Head of caudate nucleus (tissue), 42 donors: ENCODE data around the gene SIL1.

ENCODE experiments used
- DNase-seq, 42 donors: peaks; one replicate each; pipeline versions ENCODE4 v3.0.0 to v3.0.0-alpha.2; 2020 to 2021; ENCODE audit warnings: mixed read lengths in 7 of 42
- intact Hi-C: fragments of 100-400 bp; cut with DNase I; formaldehyde crosslinking; loops from one replicate; pipeline ENCODE4 v1.15.0; 2022

Gene SIL1

GRCh38 chr5:138900281-138900965 lies 297.7 kb downstream of the SIL1 start:
- intact Hi-C loops, result no loop called here
- no peak for DNase-seq

- intact Hi-C loops, result no loop called here
- DNase-seq, result no peak
Observed at GRCh38 chr5:138898742-138899141, 299.4 kb downstream of the SIL1 start.

DNA sequence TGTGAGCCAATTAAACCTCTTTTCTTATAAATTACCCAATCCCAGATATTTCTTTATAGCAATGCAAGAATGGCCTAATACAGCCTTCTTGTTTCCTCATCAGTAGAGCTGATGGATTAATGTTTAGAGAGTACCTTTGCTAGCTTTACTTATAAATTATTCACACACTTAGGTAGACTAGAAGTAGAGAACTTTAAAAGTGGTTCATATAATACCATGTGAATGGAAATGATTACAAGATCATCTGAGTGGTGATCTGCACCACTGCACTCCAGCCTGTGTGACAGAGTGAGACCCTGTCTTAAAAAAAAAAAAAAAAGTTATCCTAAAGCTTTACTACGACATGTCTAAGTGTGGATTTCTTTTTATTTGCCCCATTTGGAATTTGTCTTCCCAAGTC lies 299.9 kb downstream of the SIL1 start:
- DNase-seq, result no peak
- intact Hi-C loops, result no loop called here
